K562 (cell line): ENCODE results near the gene NDRG3. TPM values are rescaled to one million over a fixed set of nuclear protein-coding genes. Genes with fewer than 3 reads are reported as not detected.

Experiments used
- FOXP4 ChIP-seq: sonication (generic); formaldehyde crosslinking; IDR thresholded peaks from 2 replicates; pipeline ENCODE4 v1.8.0; 2022; ENCODE audit warnings: mild to moderate bottlenecking, missing genetic modification reagents, borderline replicate concordance
- HMGN3 ChIP-seq: IDR thresholded peaks from 2 replicates; pipeline ENCODE4 v1.6.1; 2011; ENCODE audit warnings: borderline replicate concordance, low read depth, mild to moderate bottlenecking, mixed read lengths, low read length; ENCODE audit not compliant: insufficient read length; ENCODE audit errors: extremely low read depth
- MYBL2 ChIP-seq, 2 experiments: fragments of 450-650 bp in 1 of 2; sonication (generic) in 1 of 2; formaldehyde crosslinking in 1 of 2; IDR thresholded peaks; 2 replicates each; pipeline versions ENCODE4 v1.6.1 to v1.8.1; 2017 to 2022; ENCODE audit warnings: borderline replicate concordance in 1 of 2, inconsistent platforms in 1 of 2, low read depth in 1 of 2, mild to moderate bottlenecking in 1 of 2, missing genetic modification reagents in 1 of 2, moderate library complexity in 1 of 2
- NELFE ChIP-seq: IDR thresholded peaks from 2 replicates; pipeline ENCODE4 v1.6.1; 2011; ENCODE audit warnings: mild to moderate bottlenecking; ENCODE audit not compliant: insufficient read depth, insufficient read length
- SAFB ChIP-seq: fragments of 200-400 bp; formaldehyde crosslinking; IDR thresholded peaks from 2 replicates; pipeline ENCODE4 v1.6.1; 2017; ENCODE audit warnings: low read depth, low read length, borderline replicate concordance
- TCFL5 ChIP-seq: fragments of 250-450 bp; sonication (Bioruptor Pico); conservative IDR thresholded peaks from 2 replicates; pipeline ENCODE4 v1.6.1; 2021; ENCODE audit warnings: mild to moderate bottlenecking, moderate library complexity, matching md5 sums
- ZFP91 ChIP-seq: sonication (generic); formaldehyde crosslinking; IDR thresholded peaks from 2 replicates; pipeline ENCODE4 v1.8.0; 2022; ENCODE audit warnings: mild to moderate bottlenecking, missing genetic modification reagents
- ZNF609 ChIP-seq: sonication (generic); formaldehyde crosslinking; IDR thresholded peaks from 2 replicates; pipeline ENCODE4 v1.8.1; 2023; ENCODE audit warnings: missing genetic modification reagents, mild to moderate bottlenecking, borderline replicate concordance
- polyA plus RNA-seq, 8 experiments: library from polyadenylated mRNA; depleted of rRNA in 4 of 8; stranded (reverse) in 5 of 8; unstranded in 3 of 8; fragments of >200 nt; fragmentation: Nextera tagmentation in 2 of 8; fragmentation: Illumina TruSeq in 1 of 8; extraction: Ambion mirVana in 2 of 8; extraction: Trizol in 1 of 8; gene quantifications; 2 replicates each; pipeline versions ENCODE4 v1.2.1 to v1.2.3, GENCODE V29; 2011 to 2014; ENCODE audit warnings: inconsistent platforms in 1 of 8, missing spikeins in 1 of 8
- total RNA-seq, 7 experiments: library from RNA; depleted of rRNA in 6 of 7; stranded (reverse); fragments of >200 nt in 6 of 7; fragmentation: Illumina TruSeq in 2 of 7; extraction: Trizol in 2 of 7; gene quantifications; 2 replicates each; pipeline versions ENCODE4 v1.2.1 to v1.2.3, GENCODE V29; 2011 to 2021; ENCODE audit warnings: low replicate concordance in 1 of 7
- TF ChIP-seq, protein P1 (sequence below): sonication (generic); formaldehyde crosslinking; IDR thresholded peaks from 2 replicates; pipeline ENCODE4 v1.8.0; 2022; ENCODE audit warnings: mild to moderate bottlenecking, missing genetic modification reagents
- TF ChIP-seq, protein P2 (sequence below): fragments of 450-650 bp; formaldehyde crosslinking; IDR thresholded peaks from 2 replicates; pipeline ENCODE4 v1.4.0; 2022; ENCODE audit warnings: missing genetic modification characterization

NDRG3 gene
- total and polyA plus RNA-seq, 9 of the 15 experiments (the other 6 are each of a cell fraction or from before 2014, with no cell fraction given) = 14.6 to 39.4 (median 24.4) TPM

GRCh38 chr20:36773597-36774390, 27.9 kb upstream of the NDRG3 start, which contains the start of gene DSN1 (continued):
- TF ChIP-seq, protein P1, sequence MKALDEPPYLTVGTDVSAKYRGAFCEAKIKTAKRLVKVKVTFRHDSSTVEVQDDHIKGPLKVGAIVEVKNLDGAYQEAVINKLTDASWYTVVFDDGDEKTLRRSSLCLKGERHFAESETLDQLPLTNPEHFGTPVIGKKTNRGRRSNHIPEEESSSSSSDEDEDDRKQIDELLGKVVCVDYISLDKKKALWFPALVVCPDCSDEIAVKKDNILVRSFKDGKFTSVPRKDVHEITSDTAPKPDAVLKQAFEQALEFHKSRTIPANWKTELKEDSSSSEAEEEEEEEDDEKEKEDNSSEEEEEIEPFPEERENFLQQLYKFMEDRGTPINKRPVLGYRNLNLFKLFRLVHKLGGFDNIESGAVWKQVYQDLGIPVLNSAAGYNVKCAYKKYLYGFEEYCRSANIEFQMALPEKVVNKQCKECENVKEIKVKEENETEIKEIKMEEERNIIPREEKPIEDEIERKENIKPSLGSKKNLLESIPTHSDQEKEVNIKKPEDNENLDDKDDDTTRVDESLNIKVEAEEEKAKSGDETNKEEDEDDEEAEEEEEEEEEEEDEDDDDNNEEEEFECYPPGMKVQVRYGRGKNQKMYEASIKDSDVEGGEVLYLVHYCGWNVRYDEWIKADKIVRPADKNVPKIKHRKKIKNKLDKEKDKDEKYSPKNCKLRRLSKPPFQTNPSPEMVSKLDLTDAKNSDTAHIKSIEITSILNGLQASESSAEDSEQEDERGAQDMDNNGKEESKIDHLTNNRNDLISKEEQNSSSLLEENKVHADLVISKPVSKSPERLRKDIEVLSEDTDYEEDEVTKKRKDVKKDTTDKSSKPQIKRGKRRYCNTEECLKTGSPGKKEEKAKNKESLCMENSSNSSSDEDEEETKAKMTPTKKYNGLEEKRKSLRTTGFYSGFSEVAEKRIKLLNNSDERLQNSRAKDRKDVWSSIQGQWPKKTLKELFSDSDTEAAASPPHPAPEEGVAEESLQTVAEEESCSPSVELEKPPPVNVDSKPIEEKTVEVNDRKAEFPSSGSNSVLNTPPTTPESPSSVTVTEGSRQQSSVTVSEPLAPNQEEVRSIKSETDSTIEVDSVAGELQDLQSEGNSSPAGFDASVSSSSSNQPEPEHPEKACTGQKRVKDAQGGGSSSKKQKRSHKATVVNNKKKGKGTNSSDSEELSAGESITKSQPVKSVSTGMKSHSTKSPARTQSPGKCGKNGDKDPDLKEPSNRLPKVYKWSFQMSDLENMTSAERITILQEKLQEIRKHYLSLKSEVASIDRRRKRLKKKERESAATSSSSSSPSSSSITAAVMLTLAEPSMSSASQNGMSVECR (CRISPR knock-in tag) = peak; percentile 65
- TF ChIP-seq FOXP4 (CRISPR knock-in tag) (no peak), NELFE (no peak), TCFL5 (CRISPR knock-in tag) (no peak), ZNF609 (no peak), SAFB (no peak), HMGN3 (peak; percentile 80), ZFP91 (CRISPR knock-in tag) (no peak), MYBL2 (IDR thresholded peaks at IDR 0.05; ENCODE audit: low read depth) (no peak), MYBL2 (CRISPR knock-in tag; IDR thresholded peaks at IDR 0.05; ENCODE audit: borderline replicate concordance) (no peak)
- TF ChIP-seq, protein P2, sequence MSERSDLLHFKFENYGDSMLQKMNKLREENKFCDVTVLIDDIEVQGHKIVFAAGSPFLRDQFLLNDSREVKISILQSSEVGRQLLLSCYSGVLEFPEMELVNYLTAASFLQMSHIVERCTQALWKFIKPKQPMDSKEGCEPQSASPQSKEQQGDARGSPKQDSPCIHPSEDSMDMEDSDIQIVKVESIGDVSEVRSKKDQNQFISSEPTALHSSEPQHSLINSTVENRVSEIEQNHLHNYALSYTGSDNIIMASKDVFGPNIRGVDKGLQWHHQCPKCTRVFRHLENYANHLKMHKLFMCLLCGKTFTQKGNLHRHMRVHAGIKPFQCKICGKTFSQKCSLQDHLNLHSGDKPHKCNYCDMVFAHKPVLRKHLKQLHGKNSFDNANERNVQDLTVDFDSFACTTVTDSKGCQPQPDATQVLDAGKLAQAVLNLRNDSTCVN (CRISPR knock-in tag) = no peak
